H1 (cell line): ENCODE results near the gene DENND1A. TPM values are rescaled to one million over a fixed set of nuclear protein-coding genes. Genes with fewer than 3 reads are reported as not detected.

Source experiments
- CTCF ChIA-PET: fragments of 300-600 bp; sonication (Branson Sonifier 250); formaldehyde crosslinking; loops from one replicate; lab custom pipeline; 2021; ENCODE audit not compliant: partially characterized antibody; lab: Charles Lee
- POLR2A ChIA-PET: fragments of 300-600 bp; sonication (Branson Sonifier 250); formaldehyde crosslinking; loops from one replicate; lab custom pipeline; 2021; ENCODE audit warnings: inconsistent platforms; ENCODE audit not compliant: partially characterized antibody; lab: Charles Lee
- DNase-seq, 2 experiments: peaks; one replicate each; pipeline versions ENCODE4 v3.0.0 to v3.0.0-alpha.2; 2010 to 2022; ENCODE audit warnings: low spot score in 2 of 2, low read depth in 1 of 2, mixed read lengths in 1 of 2
- FAIRE-seq: peaks from 2 replicates; lab custom pipeline; 2011; peaks lifted over from hg19 to GRCh38; lab: Jason Lieb, UNC
- H2AFZ ChIP-seq: 2 replicates; pipeline ENCODE4 v1.8.1; 2012; ENCODE audit warnings: low read length, inconsistent platforms
- H2AK5ac ChIP-seq: 2 replicates; pipeline ENCODE4 v1.6.1; 2013; ENCODE audit warnings: low read depth, low read length
- H2BK120ac ChIP-seq: replicated peaks from 2 replicates; pipeline ENCODE3; 2013; ENCODE audit warnings: low read depth, low read length, inconsistent platforms
- H2BK12ac ChIP-seq: 2 replicates; pipeline ENCODE4 v1.6.1; 2013; ENCODE audit warnings: low read depth, low read length
- H2BK15ac ChIP-seq: 2 replicates; pipeline ENCODE4 v1.6.1; 2013; ENCODE audit warnings: low read length
- H2BK20ac ChIP-seq: 2 replicates; pipeline ENCODE4 v1.6.1; 2013; ENCODE audit warnings: low read length
- H2BK5ac ChIP-seq: 2 replicates; pipeline ENCODE4 v1.6.1; 2013; ENCODE audit warnings: low read depth, low read length
- H3K14ac ChIP-seq: 2 replicates; pipeline ENCODE4 v1.6.1; 2013; ENCODE audit warnings: inconsistent platforms; ENCODE audit not compliant: insufficient read length
- H3K18ac ChIP-seq: 2 replicates; pipeline ENCODE4 v1.6.1; 2013; ENCODE audit warnings: low read length; ENCODE audit errors: extremely low read depth
- H3K23ac ChIP-seq: 2 replicates; pipeline ENCODE4 v1.6.1; 2013; ENCODE audit warnings: inconsistent platforms; ENCODE audit not compliant: insufficient read length
- H3K23me2 ChIP-seq: 2 replicates; pipeline ENCODE4 v1.6.1; 2013; ENCODE audit warnings: low read depth, low read length
- H3K27ac ChIP-seq: 2 replicates; pipeline ENCODE4 v1.6.1; 2011; ENCODE audit warnings: low read depth, low read length, inconsistent platforms
- H3K27me3 ChIP-seq, 4 experiments: replicated peaks in 1 of 4; 1 replicate in 1 of 4; 2 replicates in 3 of 4; pipeline versions ENCODE4 v1.6.1 to v1.8.1; 2011 to 2013; ENCODE audit warnings: low read length in 3 of 4, mild to moderate bottlenecking in 3 of 4, inconsistent platforms in 2 of 4, mixed read lengths in 2 of 4, moderate library complexity in 1 of 4; ENCODE audit not compliant: control insufficient read depth in 3 of 4, insufficient read depth in 3 of 4; ENCODE audit errors: extremely low read depth in 1 of 4
- H3K36me3 ChIP-seq, 4 experiments: 2 replicates each; pipeline versions ENCODE4 v1.6.1 to v1.8.1; 2011 to 2013; ENCODE audit warnings: mild to moderate bottlenecking in 4 of 4, low read length in 3 of 4, moderate library complexity in 2 of 4, control low read depth in 1 of 4, inconsistent platforms in 1 of 4; ENCODE audit not compliant: insufficient read depth in 4 of 4, control insufficient read depth in 2 of 4
- H3K4ac ChIP-seq: replicated peaks from 2 replicates; pipeline ENCODE3; 2013; ENCODE audit warnings: low read length, low read depth, mixed read lengths, inconsistent platforms; ENCODE audit not compliant: insufficient read length
- H3K4me1 ChIP-seq, 4 experiments: replicated peaks in 1 of 4; 1 replicate in 1 of 4; 2 replicates in 3 of 4; pipeline versions ENCODE4 v1.6.1 to v1.8.1; 2011 to 2013; ENCODE audit warnings: low read length in 3 of 4, inconsistent platforms in 2 of 4, mixed read lengths in 1 of 4; ENCODE audit not compliant: insufficient read depth in 4 of 4, control insufficient read depth in 3 of 4
- H3K4me2 ChIP-seq, 2 experiments: 2 replicates each; pipeline versions ENCODE4 v1.6.1 to v1.8.1; 2011 to 2013; ENCODE audit warnings: low read depth in 2 of 2, low read length in 2 of 2, control low read depth in 1 of 2, inconsistent platforms in 1 of 2, mild to moderate bottlenecking in 1 of 2; ENCODE audit not compliant: insufficient read depth in 1 of 2
- H3K4me3 ChIP-seq, 4 experiments: fragments of 200-600, 300-600 bp in 1 of 4; sonication (generic), shearing (Covaris generic), sonication (Bioruptor Twin) in 1 of 4; 2 replicates each; pipeline versions ENCODE4 v1.5.1 to v1.8.1; 2011 to 2016; ENCODE audit warnings: low read length in 4 of 4, low read depth in 3 of 4, control low read depth in 2 of 4, inconsistent platforms in 2 of 4, mild to moderate bottlenecking in 2 of 4, mixed read lengths in 1 of 4, moderate library complexity in 1 of 4; ENCODE audit not compliant: insufficient read depth in 2 of 4; ENCODE audit errors: extremely low read depth in 1 of 4
- H3K56ac ChIP-seq: replicated peaks from 2 replicates; pipeline ENCODE3; 2013; ENCODE audit warnings: low read depth, mild to moderate bottlenecking, mixed read lengths, low read length, inconsistent platforms; ENCODE audit not compliant: insufficient read length
- H3K79me1 ChIP-seq: 2 replicates; pipeline ENCODE4 v1.6.1; 2013; ENCODE audit warnings: low read depth, low read length, control low read depth
- H3K79me2 ChIP-seq, 2 experiments: 2 replicates each; pipeline versions ENCODE4 v1.6.1 to v1.8.1; 2012 to 2013; ENCODE audit warnings: low read length in 2 of 2, mild to moderate bottlenecking in 2 of 2, inconsistent platforms in 1 of 2; ENCODE audit not compliant: insufficient read depth in 2 of 2, control insufficient read depth in 1 of 2
- H3K9ac ChIP-seq, 4 experiments: replicated peaks in 1 of 4; 1 replicate in 1 of 4; 2 replicates in 3 of 4; pipeline versions ENCODE4 v1.6.1 to v1.8.1; 2011 to 2013; ENCODE audit warnings: low read depth in 3 of 4, low read length in 3 of 4, control low read depth in 2 of 4, mild to moderate bottlenecking in 2 of 4, moderate library complexity in 2 of 4, inconsistent platforms in 1 of 4; ENCODE audit errors: extremely low read depth in 1 of 4
- H3K9me3 ChIP-seq, 2 experiments: 2 replicates each; pipeline versions ENCODE4 v1.6.1 to v1.8.1; 2012 to 2013; ENCODE audit warnings: mild to moderate bottlenecking in 2 of 2, moderate library complexity in 2 of 2, control low read depth in 1 of 2, inconsistent platforms in 1 of 2, low read depth in 1 of 2, low read length in 1 of 2, mixed read lengths in 1 of 2; ENCODE audit not compliant: insufficient read depth in 2 of 2
- H4K20me1 ChIP-seq, 2 experiments: replicated peaks in 1 of 2; 2 replicates each; pipeline versions ENCODE3 to v1.8.1; 2011 to 2013; ENCODE audit warnings: inconsistent platforms in 2 of 2, low read length in 2 of 2, mild to moderate bottlenecking in 1 of 2; ENCODE audit not compliant: insufficient read depth in 2 of 2, control insufficient read depth in 1 of 2
- H4K5ac ChIP-seq: 2 replicates; pipeline ENCODE4 v1.6.1; 2013; ENCODE audit warnings: low read length, low read depth, mixed read lengths, inconsistent platforms; ENCODE audit not compliant: insufficient read length
- H4K8ac ChIP-seq: 2 replicates; pipeline ENCODE4 v1.8.0; 2013; ENCODE audit warnings: mild to moderate bottlenecking, moderate library complexity, low read length, inconsistent platforms; ENCODE audit not compliant: insufficient read depth; ENCODE audit errors: extremely low read depth
- H4K91ac ChIP-seq: replicated peaks from 2 replicates; pipeline ENCODE3; 2013; ENCODE audit warnings: low read length, mixed read lengths, inconsistent platforms; ENCODE audit not compliant: insufficient read length
- HDAC2 ChIP-seq, 2 experiments: fragments of 300-600 bp in 1 of 2; sonication (generic) in 1 of 2; IDR thresholded peaks; 2 replicates each; pipeline ENCODE4 v1.6.1; 2011 to 2012; ENCODE audit warnings: low read depth in 2 of 2, low read length in 2 of 2, mild to moderate bottlenecking in 2 of 2, moderate library complexity in 2 of 2, borderline replicate concordance in 1 of 2, inconsistent platforms in 1 of 2
- NRF1 ChIP-seq: IDR thresholded peaks from 2 replicates; pipeline ENCODE4 v1.6.1; 2011; ENCODE audit warnings: mild to moderate bottlenecking, low read depth, low read length, improper control_type of control experiment
- SIX5 ChIP-seq: IDR thresholded peaks from 2 replicates; pipeline ENCODE4 v1.6.1; 2011; ENCODE audit warnings: mild to moderate bottlenecking, low read depth, low read length
- YY1 ChIP-seq: IDR thresholded peaks from 2 replicates; pipeline ENCODE4 v1.6.1; 2011; ENCODE audit warnings: low read depth, mild to moderate bottlenecking, low read length
- WGBS, 2 experiments: shearing (Covaris generic) in 1 of 2; methylation state at CpG; one replicate each; pipeline versions ENCODE4 v1.1.6 to v1.1.7; 2013 to 2015; ENCODE audit warnings: low lambda C conversion rate in 2 of 2, mixed read lengths in 2 of 2, inconsistent platforms in 1 of 2, low coverage in 1 of 2, missing lambda C conversion rate in 1 of 2; ENCODE audit not compliant: insufficient replicate concordance in 2 of 2, insufficient coverage in 1 of 2, insufficient read length in 1 of 2; ENCODE audit errors: extremely low coverage in 1 of 2, missing lambda C conversion rate in 1 of 2; 5-methylcytosine and 5-hydroxymethylcytosine counted together
- polyA plus RNA-seq, 7 experiments: library from polyadenylated mRNA; depleted of rRNA in 3 of 7; stranded (reverse) in 5 of 7; unstranded in 2 of 7; fragments of >200 nt in 5 of 7; fragments of 200-250 nt in 2 of 7; gene quantifications; 1 replicate in 5 of 7; 2 replicates in 1 of 7; 4 replicates in 1 of 7; pipeline versions ENCODE4 v1.2.1 to v1.2.3, GENCODE V29; 2011 to 2013; ENCODE audit warnings: missing spikeins in 2 of 7, mixed read lengths in 2 of 7
- total RNA-seq: library from RNA; stranded (reverse); fragmentation: NEBNext Ultra II Directional; extraction: Animal tissue kit (Norgen Biotek cat#: 25700); gene quantifications from 2 replicates; pipeline ENCODE4 v1.2.1, GENCODE V29; 2021

The DENND1A gene
- total and polyA plus RNA-seq, 2 of the 8 experiments (the other 6 are each of a cell fraction or from before 2014, with no cell fraction given), result 24.1 to 26.4 TPM

GRCh38 chr9:123513554-123513953 lies 416.4 kb downstream of the DENND1A start:
- Histone ChIP-seq H3K4ac (no peak overlapping the region), H2BK20ac (no peak overlapping the region), H4K5ac (no peak overlapping the region), H3K27ac (no peak overlapping the region), H4K8ac (no peak overlapping the region), H3K23ac (no peak overlapping the region), H3K36me3 (no peaks in the 10 kb centered on the region), H3K23me2 (no peaks in the 10 kb centered on the region), H2BK120ac (no peak overlapping the region), H3K79me2 (no peaks in the 10 kb centered on the region), H3K9me3 (no peaks in the 10 kb centered on the region), H3K4me3 (no peak overlapping the region), H3K4me1 (no peaks in the 10 kb centered on the region; a peak in 2 of 7 replicates), H3K14ac (no peak overlapping the region), H2BK15ac (no peak overlapping the region), H3K9ac (no peak overlapping the region), H2AK5ac (no peak overlapping the region), H4K91ac (no peak overlapping the region), H3K18ac (no peak overlapping the region; the same call in 1 of the 2 replicates), H3K4me2 (no peak overlapping the region), H3K27me3 (no peaks in the 10 kb centered on the region), H4K20me1 (peaks cover 0 to 4% of the 10 kb centered on the region in 2 experiments), H2AFZ (no peak overlapping the region), H3K56ac (no peak overlapping the region), H2BK12ac (0 out of 2 replicates have a peak overlapping the region, but pooled peaks have one; percentile 17), H3K79me1 (no peaks in the 10 kb centered on the region), H2BK5ac (no peak overlapping the region)
- TF ChIP-seq YY1, result no peak
- no peak for TF ChIP-seq NRF1
- no peak for TF ChIP-seq SIX5
- no peak for TF ChIP-seq HDAC2 (IDR thresholded peaks at IDR 0.05; ENCODE audit: borderline replicate concordance in 1 of 2, low read depth in 2 of 2, low read length in 2 of 2)
- WGBS, 2 experiments, result 100% methylated on average over 2 of the region's 2 CpGs; no CpG with 5 or more reads in 1 of the 2 experiments
- FAIRE-seq (no peak), DNase-seq (no peak)
- ChIA-PET CTCF (interaction anchor here (1.2 to 1.5 kb wide), 2 partner anchors 111 to 447 kb away, joined by 4 read pairs; no protein-coding TSS in a partner anchor), POLR2A (interaction anchor here (1.1 kb wide), 1 partner anchor 23 kb away, joined by 3 read pairs; no protein-coding TSS in a partner anchor)
